ENCODE results near the gene KHDRBS2. TPM values are rescaled to one million over a fixed set of nuclear protein-coding genes. Genes with fewer than 3 reads are reported as not detected.

KHDRBS2 gene
- polyA plus RNA-seq (2011; rRNA removed) (not detected in 2 replicates), polyA minus RNA-seq (2011; rRNA and poly(A)+ RNA removed) (not detected in 2 replicates)

- no peak for TF ChIP-seq CTCF (IDR thresholded peaks at IDR 0.05; ENCODE audit: insufficient read depth, low read depth, low read length)
- POLR2A ChIA-PET, result no interaction called here
- DNase-seq (ENCODE audit: low read depth), result no peak
These were observed at the start of gene KHDRBS2 for GRCh38 chr6:62285612-62286469. KHDRBS2 (minus strand) TSS chr6:62286225.

GRCh38 chr6:62328607-62329006, 42.6 kb upstream of the KHDRBS2 start:
- POLR2A ChIA-PET, result no interaction called here
- CTCF ChIA-PET, result no interaction called here
- DNase-seq (ENCODE audit: low read depth), result no peak
- no peak overlapping the region for H3K4me3 ChIP-seq (ENCODE audit: low read depth, low read length)
- no peak for TF ChIP-seq CTCF (IDR thresholded peaks at IDR 0.05; ENCODE audit: insufficient read depth, low read depth, low read length)
- H3K36me3 ChIP-seq (ENCODE audit: control insufficient read depth, insufficient read depth, low read length), result no peaks in the 10 kb centered on the region
- no peaks in the 10 kb centered on the region for H3K27me3 ChIP-seq (ENCODE audit: control insufficient read depth, insufficient read depth, low read length)

More at GRCh38 chr6:62285612-62286469, at the start of gene KHDRBS2:
- no peak within 1 kb of the TSS for H3K4me3 ChIP-seq (ENCODE audit: low read depth, low read length)
- no peaks in the 10 kb centered on the region for H3K36me3 ChIP-seq (ENCODE audit: control insufficient read depth, insufficient read depth, low read length)
- CTCF ChIA-PET, result no interaction called here
- H3K27me3 ChIP-seq (ENCODE audit: control insufficient read depth, insufficient read depth, low read length), result no peaks in the 10 kb centered on the region

DNA sequence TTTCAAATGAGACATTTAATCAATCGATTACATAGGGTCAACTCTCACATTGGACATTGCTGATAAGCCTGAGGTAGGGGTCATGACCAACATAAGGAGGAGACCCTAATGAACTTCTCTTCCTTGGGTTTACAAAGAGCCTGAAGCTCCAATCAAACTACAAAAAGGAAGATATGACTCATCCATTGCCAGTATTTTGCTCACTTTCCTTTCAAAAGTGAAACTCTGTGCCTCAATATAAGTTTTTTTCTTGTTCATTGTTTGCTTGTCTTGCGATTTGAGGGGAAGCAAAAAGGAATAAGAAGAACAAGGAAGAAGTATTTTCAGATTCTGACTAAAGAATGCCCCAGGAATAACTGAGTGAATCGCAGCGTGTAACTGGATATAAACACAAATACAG, 38.8 kb upstream of the KHDRBS2 start:
- Histone ChIP-seq H3K4me3 (ENCODE audit: low read depth, low read length) (no peak overlapping the region), H3K27me3 (ENCODE audit: control insufficient read depth, insufficient read depth, low read length) (no peaks in the 10 kb centered on the region), H3K36me3 (ENCODE audit: control insufficient read depth, insufficient read depth, low read length) (no peaks in the 10 kb centered on the region)
- POLR2A ChIA-PET, result no interaction called here
- CTCF ChIA-PET, result no interaction called here
- no peak for DNase-seq (ENCODE audit: low read depth)
- TF ChIP-seq CTCF (IDR thresholded peaks at IDR 0.05; ENCODE audit: insufficient read depth, low read depth, low read length), result no peak

DNA sequence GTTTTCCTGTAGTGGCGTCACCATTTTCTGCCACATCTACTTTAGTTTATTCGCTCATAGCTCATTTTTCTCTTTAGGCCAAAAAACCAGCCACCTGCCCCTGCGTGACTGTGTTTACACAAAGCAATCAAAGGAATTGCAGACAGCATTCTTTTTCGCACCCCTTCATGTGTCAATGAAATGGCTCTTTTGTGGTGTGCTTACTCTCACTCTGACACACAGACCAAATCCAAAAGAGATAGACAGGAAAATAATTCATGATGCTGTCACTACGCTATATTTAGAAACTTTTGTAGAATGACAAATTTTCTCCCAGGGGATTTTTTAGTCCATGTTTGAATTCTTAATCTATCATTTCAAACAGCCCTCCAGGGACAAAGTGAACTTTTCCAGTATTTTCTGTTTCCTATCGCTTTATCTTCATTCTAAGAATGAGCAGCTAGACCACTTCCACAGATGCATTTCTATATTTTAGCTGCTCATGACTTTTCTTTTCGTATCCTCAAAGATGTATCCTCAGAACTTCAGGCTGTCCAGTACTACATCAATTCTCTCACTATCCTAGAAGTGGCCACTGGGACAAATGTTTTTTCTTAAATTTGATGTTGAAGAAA, 37.9 kb upstream of the KHDRBS2 start:
- ChIA-PET CTCF (no interaction called here), POLR2A (no interaction called here)
- no peak for DNase-seq (ENCODE audit: low read depth)
- H3K36me3 ChIP-seq (ENCODE audit: control insufficient read depth, insufficient read depth, low read length), result no peaks in the 10 kb centered on the region
- no peak overlapping the region for H3K4me3 ChIP-seq (ENCODE audit: low read depth, low read length)
- no peak for TF ChIP-seq CTCF (IDR thresholded peaks at IDR 0.05; ENCODE audit: insufficient read depth, low read depth, low read length)
- no peaks in the 10 kb centered on the region for H3K27me3 ChIP-seq (ENCODE audit: control insufficient read depth, insufficient read depth, low read length)

GRCh38 chr6:62298745-62299392, 12.8 kb upstream of the KHDRBS2 start:
- ChIA-PET POLR2A (no interaction called here), CTCF (no interaction called here)
- no peaks in the 10 kb centered on the region for H3K27me3 ChIP-seq (ENCODE audit: control insufficient read depth, insufficient read depth, low read length)
- DNase-seq (ENCODE audit: low read depth), result no peak
- H3K4me3 ChIP-seq (ENCODE audit: low read depth, low read length), result no peak overlapping the region
- no peak for TF ChIP-seq CTCF (IDR thresholded peaks at IDR 0.05; ENCODE audit: insufficient read depth, low read depth, low read length)
- no peaks in the 10 kb centered on the region for H3K36me3 ChIP-seq (ENCODE audit: control insufficient read depth, insufficient read depth, low read length)
